A549 (cell line): Measurements from ENCODE around the gene HP1BP3. TPM values are rescaled to one million over a fixed set of nuclear protein-coding genes. Genes with fewer than 3 reads are reported as not detected.
A peak's percentile ranks its signal among the peaks of the same experiment; 100 is the strongest.

Source experiments
- ATAC-seq, 2 experiments: fragments of 200-7000 bp in 1 of 2; fragments of >200 bp in 1 of 2; cut with Nextera tagmentation in 1 of 2; cut with Tn5 transposase in 1 of 2; 3 replicates each; pipeline versions ENCODE4 v1.8.0 to v1.9.1; 2018 to 2020; ENCODE audit warnings: mild to moderate bottlenecking in 1 of 2, moderate library complexity in 1 of 2
- CTCF ChIA-PET: fragments of 300-600 bp; sonication (Branson Sonifier 250); formaldehyde crosslinking; extraction: SDS; loops from one replicate; lab custom pipeline; 2021; ENCODE audit warnings: antibody characterized with exemption, inconsistent platforms; lab: Yijun Ruan, JAX
- POLR2A ChIA-PET: fragments of 350-600 bp; formaldehyde crosslinking; extraction: SDS; loops from one replicate; lab custom pipeline; 2021; ENCODE audit warnings: antibody characterized with exemption, inconsistent platforms; lab: Yijun Ruan, JAX
- DNase-seq, 2 experiments: peaks; one replicate each; pipeline versions ENCODE4 v3.0.0 to v3.0.0-alpha.2; 2011 to 2016; ENCODE audit warnings: low read depth in 1 of 2, low spot score in 1 of 2
- FAIRE-seq: peaks from 2 replicates; lab custom pipeline; 2011; peaks lifted over from hg19 to GRCh38; lab: Jason Lieb, UNC
- H3K27ac ChIP-seq, 2 experiments: fragments of >200 bp; sonication (Bioruptor Twin); formaldehyde crosslinking; 3 replicates each; pipeline ENCODE4 v1.5.1; 2016 to 2017
- H3K4me1 ChIP-seq: fragments of >200 bp; sonication (Bioruptor Twin); formaldehyde crosslinking; 3 replicates; pipeline ENCODE4 v1.6.1; 2016
- H3K4me2 ChIP-seq: fragments of >200 bp; sonication (Bioruptor Twin); formaldehyde crosslinking; 3 replicates; pipeline ENCODE4 v1.6.1; 2016
- H3K4me3 ChIP-seq: fragments of >200 bp; sonication (Bioruptor Twin); formaldehyde crosslinking; 3 replicates; pipeline ENCODE4 v1.5.1; 2016
- H3K9me3 ChIP-seq: fragments of >200 bp; sonication (Bioruptor Twin); formaldehyde crosslinking; 3 replicates; pipeline ENCODE4 v1.6.1; 2016
- ATOH8 ChIP-seq: fragments of 250-450 bp; sonication (Bioruptor Pico); IDR thresholded peaks from 2 replicates; pipeline ENCODE4 v1.5.0; 2020; ENCODE audit warnings: low read depth, mild to moderate bottlenecking, moderate library complexity
- CBX2 ChIP-seq: fragments of 200-600 bp; sonication (generic); IDR thresholded peaks from 2 replicates; pipeline ENCODE4 v1.6.1; 2016; ENCODE audit warnings: low read depth, mild to moderate bottlenecking, borderline replicate concordance
- CBX8 ChIP-seq: fragments of 200-600 bp; sonication (generic); IDR thresholded peaks from 2 replicates; pipeline ENCODE4 v1.6.1; 2016
- CHD4 ChIP-seq: fragments of 200-600 bp; sonication (generic); IDR thresholded peaks from 2 replicates; pipeline ENCODE4 v1.6.1; 2016; ENCODE audit warnings: antibody characterized with exemption, mild to moderate bottlenecking, borderline replicate concordance
- CTCF ChIP-seq: fragments of >200 bp; sonication (Bioruptor Twin); formaldehyde crosslinking; IDR thresholded peaks from 3 replicates; pipeline ENCODE4 v1.5.1; 2016
- EHF ChIP-seq: fragments of 250-450 bp; sonication (Bioruptor Pico); IDR thresholded peaks from 2 replicates; pipeline ENCODE4 v1.5.0; 2020; ENCODE audit warnings: mild to moderate bottlenecking
- EP300 ChIP-seq, 2 experiments: fragments of >200 bp; sonication (Bioruptor Twin); formaldehyde crosslinking; IDR thresholded peaks; 2 replicates in 1 of 2; 3 replicates in 1 of 2; pipeline ENCODE4 v1.6.1; 2016 to 2017
- FOSB ChIP-seq: fragments of 250-450 bp; sonication (Bioruptor Pico); IDR thresholded peaks from 2 replicates; pipeline ENCODE4 v1.5.0; 2020; ENCODE audit warnings: mild to moderate bottlenecking, moderate library complexity
- FOSL2 ChIP-seq, 2 experiments: fragments of 450-650 bp in 1 of 2; fragments of >200 bp in 1 of 2; sonication (Bioruptor Twin) in 1 of 2; formaldehyde crosslinking; IDR thresholded peaks; 2 replicates each; pipeline versions ENCODE4 v1.5.0 to v1.6.1; 2016 to 2020; ENCODE audit warnings: mild to moderate bottlenecking in 1 of 2, moderate library complexity in 1 of 2
- FOXS1 ChIP-seq: fragments of 250-450 bp; sonication (Bioruptor Pico); IDR thresholded peaks from 2 replicates; pipeline ENCODE4 v1.5.0; 2020; ENCODE audit warnings: mild to moderate bottlenecking, moderate library complexity
- HDAC2 ChIP-seq: fragments of 200-600 bp; sonication (generic); IDR thresholded peaks from 2 replicates; pipeline ENCODE4 v1.6.1; 2016
- HOXA7 ChIP-seq: fragments of 250-450 bp; sonication (Bioruptor Pico); IDR thresholded peaks from 2 replicates; pipeline ENCODE4 v1.5.0; 2020; ENCODE audit warnings: mild to moderate bottlenecking, moderate library complexity
- JUNB ChIP-seq: fragments of >200 bp; sonication (Bioruptor Twin); formaldehyde crosslinking; IDR thresholded peaks from 2 replicates; pipeline ENCODE4 v1.6.1; 2016
- KDM5A ChIP-seq: fragments of 200-600 bp; sonication (generic); IDR thresholded peaks from 2 replicates; pipeline ENCODE4 v1.6.1; 2016; ENCODE audit warnings: antibody characterized with exemption, mild to moderate bottlenecking
- NPAS2 ChIP-seq: fragments of 250-450 bp; sonication (Bioruptor Pico); IDR thresholded peaks from 2 replicates; pipeline ENCODE4 v1.8.0; 2022; ENCODE audit warnings: mild to moderate bottlenecking, moderate library complexity, borderline replicate concordance
- NR3C1 ChIP-seq: fragments of >200 bp; sonication (Bioruptor Twin); formaldehyde crosslinking; IDR thresholded peaks from 3 replicates; pipeline ENCODE4 v1.6.1; 2017
- POLR2A ChIP-seq: IDR thresholded peaks from 2 replicates; pipeline ENCODE4 v1.6.1; 2012; ENCODE audit warnings: mild to moderate bottlenecking, low read length
- RARB ChIP-seq: fragments of 250-450 bp; sonication (Bioruptor Pico); IDR thresholded peaks from 2 replicates; pipeline ENCODE4 v1.8.0; 2021; ENCODE audit warnings: mild to moderate bottlenecking, moderate library complexity
- RCOR1 ChIP-seq: fragments of 150-350 bp; IDR thresholded peaks from 2 replicates; pipeline ENCODE4 v1.6.1; 2014; ENCODE audit warnings: antibody characterized with exemption, low read length, low read depth
- RFX5 ChIP-seq: fragments of 450-650 bp; IDR thresholded peaks from 2 replicates; pipeline ENCODE4 v1.7.1; 2014; ENCODE audit warnings: antibody characterized with exemption, mild to moderate bottlenecking, moderate library complexity
- SMC3 ChIP-seq: fragments of >200 bp; sonication (Bioruptor Twin); formaldehyde crosslinking; IDR thresholded peaks from 3 replicates; pipeline ENCODE4 v1.6.1; 2018; ENCODE audit warnings: inconsistent platforms
- ZC3H11A ChIP-seq: fragments of 450-650 bp; IDR thresholded peaks from 2 replicates; pipeline ENCODE4 v1.6.1; 2014; ENCODE audit warnings: antibody characterized with exemption, mild to moderate bottlenecking
- ZNF302 ChIP-seq: fragments of 250-450 bp; sonication (Bioruptor Pico); IDR thresholded peaks from 2 replicates; pipeline ENCODE4 v1.9.0; 2021; ENCODE audit warnings: inconsistent platforms, mild to moderate bottlenecking, moderate library complexity
- ZSCAN20 ChIP-seq: fragments of 250-450 bp; sonication (Bioruptor Pico); IDR thresholded peaks from 2 replicates; pipeline ENCODE4 v1.8.0; 2022; ENCODE audit warnings: mild to moderate bottlenecking, moderate library complexity
- WGBS: methylation state at CpG from one replicate; pipeline ENCODE4 v1.1.6; 2017; ENCODE audit errors: missing lambda C conversion rate; 5-methylcytosine and 5-hydroxymethylcytosine counted together
- polyA plus RNA-seq, 4 experiments: library from polyadenylated mRNA; depleted of rRNA in 3 of 4; stranded (reverse); fragments of >200 nt; fragmentation: RNase III in 1 of 4; extraction: RNeasy Plus Mini Kit Qiagen cat#74134 plus additional on column Dnase treatment in 1 of 4; gene quantifications; 2 replicates in 3 of 4; 3 replicates in 1 of 4; pipeline ENCODE4 v1.2.3, GENCODE V29; 2011 to 2017
- TF ChIP-seq, protein P1 (sequence below): IDR thresholded peaks from 2 replicates; pipeline ENCODE4 v1.6.1; 2012

Gene HP1BP3
- polyA plus RNA-seq, 2 of the 4 experiments (the other 2 are of a cell fraction): 159 to 214 TPM

DNA sequence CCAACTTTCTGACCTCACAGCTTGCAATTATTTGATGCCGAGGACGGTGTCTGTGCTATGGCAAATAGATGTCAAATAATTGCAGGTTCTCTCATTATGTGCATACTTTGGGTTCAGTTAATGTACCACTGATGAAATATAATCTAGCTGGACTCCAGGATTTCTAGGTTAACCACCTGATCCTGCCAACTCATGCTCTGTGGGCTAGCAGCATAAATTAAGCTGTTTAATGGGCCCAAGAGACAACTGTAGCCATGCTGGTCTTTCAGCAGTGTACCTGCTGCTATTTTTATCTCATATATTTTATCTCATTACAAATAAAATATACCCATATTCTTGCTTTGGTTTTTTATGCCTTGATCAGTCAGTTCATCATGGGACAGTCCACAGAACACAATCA lies 43.3 kb upstream of the HP1BP3 start:
- TF ChIP-seq HDAC2 (no peak), NR3C1 (no peak), EHF (CRISPR knock-in tag) (no peak), JUNB (no peak), FOXS1 (CRISPR knock-in tag) (no peak), KDM5A (no peak), FOSB (CRISPR knock-in tag) (no peak), SMC3 (no peak), RFX5 (no peak), ZC3H11A (no peak), CHD4 (no peak)
- ATAC-seq (no peak), FAIRE-seq (no peak), DNase-seq (no peak)
- CTCF ChIA-PET: interaction anchor here (0.7 to 1.7 kb wide), 3 partner anchors 27 to 387 kb away, joined by 3 to 4 read pairs (median 4); no protein-coding TSS in a partner anchor
- POLR2A ChIA-PET: no interaction called here
- Histone ChIP-seq H3K4me2 (no peak overlapping the region), H3K4me3 (no peak overlapping the region), H3K4me1 (peaks cover 15% of the 10 kb centered on the region; the same call in 2 of the 3 replicates), H3K9me3 (peaks cover 4% of the 10 kb centered on the region; the same call in 1 of the 3 replicates), H3K27ac (0 out of 6 replicates have a peak overlapping the region, but pooled peaks of 1 of the 2 experiments have one; percentile 13)
- WGBS: 88% methylated on average over 2 of the region's 2 CpGs

DNA sequence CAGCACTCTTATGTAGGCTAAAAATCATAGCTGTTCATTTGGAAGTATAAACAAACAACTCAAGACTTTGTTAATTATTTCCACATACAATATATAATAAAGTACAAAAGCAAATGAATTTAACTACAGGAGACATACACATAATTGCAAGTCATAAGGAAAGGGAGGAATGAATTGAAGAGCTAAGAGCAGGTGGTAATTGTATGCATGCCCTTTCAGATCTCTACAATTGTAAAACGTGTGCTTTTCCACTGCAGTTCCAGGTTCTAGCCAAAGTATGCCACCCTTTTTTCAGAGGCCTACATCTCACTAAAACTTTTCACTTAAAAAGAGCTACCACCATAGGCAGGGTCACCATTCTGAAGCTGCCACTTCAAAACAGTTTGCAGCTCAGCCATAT lies 42.8 kb upstream of the HP1BP3 start:
- CTCF ChIA-PET: interaction anchor here (1.7 kb wide), 1 partner anchor 27 kb away, joined by 4 read pairs; no protein-coding TSS in a partner anchor
- DNase-seq (no peak), FAIRE-seq (no peak), ATAC-seq (no peak)
- Histone ChIP-seq H3K9me3 (peaks cover 4% of the 10 kb centered on the region; the same call in 1 of the 3 replicates), H3K4me1 (peaks cover 12% of the 10 kb centered on the region; the same call in 2 of the 3 replicates), H3K27ac (0 out of 6 replicates have a peak overlapping the region, but pooled peaks of 1 of the 2 experiments have one; percentile 13), H3K4me3 (no peak overlapping the region), H3K4me2 (no peak overlapping the region)
- WGBS: 72% methylated on average over 1 of the region's 1 CpG
- TF ChIP-seq ATOH8 (CRISPR knock-in tag) (no peak), ZSCAN20 (no peak)
- POLR2A ChIA-PET: no interaction called here

- H3K9me3 ChIP-seq: peaks cover 4% of the 10 kb centered on the region; the same call in 1 of the 3 replicates
- ChIA-PET CTCF (no interaction called here), POLR2A (no interaction called here)
- H3K4me1 ChIP-seq: peaks cover 9% of the 10 kb centered on the region; the same call in 2 of the 3 replicates
- ATAC-seq (no peak), FAIRE-seq (no peak), DNase-seq (no peak)
- WGBS: 94% methylated on average over 1 of the region's 1 CpG
- no peak overlapping the region for H3K4me3 ChIP-seq
- H3K27ac ChIP-seq: no peak overlapping the region
- no peak for TF ChIP-seq EP300 (IDR thresholded peaks at IDR 0.05)
- TF ChIP-seq RARB: no peak
- no peak for TF ChIP-seq JUNB
- no peak overlapping the region for H3K4me2 ChIP-seq
Observed at GRCh38 chr1:20829531-20829930, 42.4 kb upstream of the HP1BP3 start.

- Histone ChIP-seq H3K9me3 (no peaks in the 10 kb centered on the region), H3K27ac (no peak overlapping the region), H3K4me1 (0 out of 3 replicates have a peak, but pooled peaks cover 3% of the 10 kb centered on the region), H3K4me3 (no peak overlapping the region), H3K4me2 (no peak overlapping the region)
- ChIA-PET CTCF (interaction anchor here (1.6 kb wide), 1 partner anchor 15 kb away, joined by 3 read pairs; no protein-coding TSS in a partner anchor), POLR2A (no interaction called here)
- DNase-seq (no peak), FAIRE-seq (no peak), ATAC-seq (no peak)
- TF ChIP-seq ZC3H11A: no peak
- no peak for TF ChIP-seq NR3C1
- TF ChIP-seq CBX2: no peak
- TF ChIP-seq HOXA7 (CRISPR knock-in tag): no peak
- TF ChIP-seq CTCF: no peak
- TF ChIP-seq EP300 (IDR thresholded peaks at IDR 0.05): no peak
- TF ChIP-seq ZNF302: no peak
- no peak for TF ChIP-seq RCOR1
- TF ChIP-seq EHF (CRISPR knock-in tag): no peak
- TF ChIP-seq NPAS2: no peak
- no peak for TF ChIP-seq RARB
- no peak for TF ChIP-seq RFX5
- no peak for TF ChIP-seq ZSCAN20
- TF ChIP-seq CBX8: no peak
- no peak for TF ChIP-seq FOSL2 (IDR thresholded peaks at IDR 0.05)
- TF ChIP-seq FOSL2 (CRISPR knock-in tag; IDR thresholded peaks at IDR 0.05): no peak
- TF ChIP-seq, protein P1, sequence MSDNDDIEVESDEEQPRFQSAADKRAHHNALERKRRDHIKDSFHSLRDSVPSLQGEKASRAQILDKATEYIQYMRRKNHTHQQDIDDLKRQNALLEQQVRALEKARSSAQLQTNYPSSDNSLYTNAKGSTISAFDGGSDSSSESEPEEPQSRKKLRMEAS: no peak
- no peak for TF ChIP-seq POLR2A
Observed at GRCh38 chr1:20823845-20824244, 36.7 kb upstream of the HP1BP3 start.
